Caco-2 (cell line): ENCODE data around the gene CHERP. TPM values are rescaled to one million over a fixed set of nuclear protein-coding genes. Genes with fewer than 3 reads are reported as not detected.
"Not testable (repeated sequence)": the region's sequence is repeated elsewhere in the genome, so short reads cannot be mapped to it uniquely, and the experiment has no call there.

ENCODE experiments used
- BruUV-seq: library from RNA; stranded (reverse); fragments of 400-500 nt; replicated peaks from 2 replicates; lab custom pipeline; 2021; lab: Mats Ljungman, UMichigan
- CTCF ChIA-PET: fragments of 300-600 bp; sonication (Branson Sonifier 250); formaldehyde crosslinking; loops from one replicate; lab custom pipeline; 2022; ENCODE audit warnings: antibody characterized with exemption; lab: Charles Lee
- POLR2A ChIA-PET: fragments of 300-600 bp; sonication (Branson Sonifier 250); formaldehyde crosslinking; loops from one replicate; lab custom pipeline; 2022; ENCODE audit warnings: antibody characterized with exemption; lab: Charles Lee
- DNase-seq, 2 experiments: peaks; one replicate each; pipeline versions ENCODE4 v3.0.0 to v3.0.0-alpha.2; 2020 to 2022
- H3K27me3 ChIP-seq: replicated peaks from 2 replicates; pipeline ENCODE4 v1.6.0; 2011; ENCODE audit warnings: low read length; ENCODE audit not compliant: control insufficient read depth, insufficient read depth
- H3K36me3 ChIP-seq: 2 replicates; pipeline ENCODE4 v1.5.1; 2011; ENCODE audit warnings: low read length; ENCODE audit not compliant: control insufficient read depth, insufficient read depth
- H3K4me1 ChIP-seq: fragments of 250-450 bp; sonication (Bioruptor Pico); 2 replicates; pipeline ENCODE4 v1.5.1; 2020; ENCODE audit warnings: mild to moderate bottlenecking
- H3K4me3 ChIP-seq: 2 replicates; pipeline ENCODE4 v1.5.1; 2011; ENCODE audit warnings: low read depth, mild to moderate bottlenecking, control low read depth, low read length
- H3K9me3 ChIP-seq: fragments of 250-450 bp; sonication (Bioruptor Pico); 2 replicates; pipeline ENCODE4 v1.5.1; 2020; ENCODE audit warnings: mild to moderate bottlenecking, moderate library complexity
- H3K27ac Mint-ChIP-seq: one replicate; pipeline ENCODE4 v1.8.0; 2022; ENCODE audit warnings: mixed read lengths; ENCODE audit not compliant: unreplicated experiment
- H3K27me3 Mint-ChIP-seq: one replicate; pipeline ENCODE4 v1.8.0; 2022; ENCODE audit warnings: mixed read lengths; ENCODE audit not compliant: insufficient read depth, unreplicated experiment
- H3K36me3 Mint-ChIP-seq: one replicate; pipeline ENCODE4 v1.8.0; 2022; ENCODE audit warnings: mild to moderate bottlenecking, mixed read lengths; ENCODE audit not compliant: insufficient read depth, unreplicated experiment
- H3K4me1 Mint-ChIP-seq: one replicate; pipeline ENCODE4 v1.8.0; 2022; ENCODE audit warnings: low read depth, mixed read lengths; ENCODE audit not compliant: unreplicated experiment
- H3K4me3 Mint-ChIP-seq: one replicate; pipeline ENCODE4 v1.8.0; 2022; ENCODE audit warnings: mild to moderate bottlenecking, moderate library complexity, mixed read lengths; ENCODE audit not compliant: unreplicated experiment
- H3K9me3 Mint-ChIP-seq: one replicate; pipeline ENCODE4 v1.8.0; 2022; ENCODE audit warnings: mixed read lengths; ENCODE audit not compliant: unreplicated experiment
- CTCF ChIP-seq, 2 experiments: fragments of 200-600 bp in 1 of 2; IDR thresholded peaks; 1 replicate in 1 of 2; 2 replicates in 1 of 2; pipeline versions ENCODE4 v1.5.1 to v1.8.0; 2011 to 2022; ENCODE audit warnings: antibody characterized with exemption in 1 of 2, control low read depth in 1 of 2, inconsistent platforms in 1 of 2, low read depth in 1 of 2, low read length in 1 of 2, mild to moderate bottlenecking in 1 of 2, moderate library complexity in 1 of 2; ENCODE audit not compliant: insufficient read depth in 1 of 2, severe bottlenecking in 1 of 2, unreplicated experiment in 1 of 2
- intact Hi-C: fragments of 100-400 bp; cut with micrococcal nuclease; formaldehyde crosslinking; loops from one replicate; pipeline ENCODE4 v1.10.0; 2022; ENCODE audit not compliant: unreplicated experiment
- total RNA-seq: library from RNA; stranded (reverse); gene quantifications from 2 replicates; pipeline ENCODE4 v1.2.3, GENCODE V29; 2022

The CHERP gene
- total RNA-seq, 1 experiment from 2014 or later, result 66.1 TPM

GRCh38 chr19:16544473-16545231, 2.4 kb upstream of the CHERP start:
- Histone ChIP-seq H3K4me3 (no peak overlapping the region), H3K27me3 (no peaks in the 10 kb centered on the region), H3K4me1 (0 out of 2 replicates have a peak, but pooled peaks cover 6% of the 10 kb centered on the region), H3K36me3 (no peaks in the 10 kb centered on the region), H3K9me3 (no peaks in the 10 kb centered on the region)
- no peak for DNase-seq
- Mint-ChIP-seq H3K4me1 (no peaks in the 10 kb centered on the region), H3K4me3 (no peak overlapping the region), H3K27ac (no peak overlapping the region), H3K36me3 (peaks cover 22% of the 10 kb centered on the region), H3K27me3 (no peaks in the 10 kb centered on the region), H3K9me3 (no peaks in the 10 kb centered on the region)
- intact Hi-C loops, result no loop called here
- TF ChIP-seq CTCF (IDR thresholded peaks at IDR 0.05; ENCODE audit: insufficient read depth in 1 of 2, low read depth in 1 of 2, low read length in 1 of 2, severe bottlenecking in 1 of 2, unreplicated experiment in 1 of 2), result no peak
- CTCF ChIA-PET, result no interaction called here
- no TSS peak for BruUV-seq
- POLR2A ChIA-PET, result no interaction called here

- H3K27me3 ChIP-seq, CTCF ChIA-PET, H3K9me3 Mint-ChIP-seq, H3K4me1 Mint-ChIP-seq, H3K36me3 ChIP-seq, H3K4me1 ChIP-seq, H3K4me3 ChIP-seq, H3K27ac Mint-ChIP-seq, H3K9me3 ChIP-seq, DNase-seq, BruUV-seq, H3K27me3 Mint-ChIP-seq, intact Hi-C loops: not testable (repeated sequence)
- Mint-ChIP-seq H3K4me3 (peak overlapping the region; percentile 78), H3K36me3 (peaks cover 31% of the 10 kb centered on the region)
- POLR2A ChIA-PET, result interaction anchor here (0.6 kb wide), 1 partner anchor 27 kb away, joined by 3 read pairs; no protein-coding TSS in a partner anchor
Observed at GRCh38 chr19:16543734-16544133, 1.5 kb upstream of the CHERP start.

GRCh38 chr19:16542910-16543472, 754 bp upstream of the CHERP start:
- CTCF ChIA-PET, result no interaction called here
- no peaks in the 10 kb centered on the region for H3K27me3 Mint-ChIP-seq
- H3K4me1 ChIP-seq, result 0 out of 2 replicates have a peak, but pooled peaks cover 6% of the 10 kb centered on the region
- H3K36me3 Mint-ChIP-seq, result peaks cover 39% of the 10 kb centered on the region
- intact Hi-C loops, result no loop called here
- H3K9me3 Mint-ChIP-seq, result no peaks in the 10 kb centered on the region
- H3K9me3 ChIP-seq, result no peaks in the 10 kb centered on the region
- no peaks in the 10 kb centered on the region for H3K27me3 ChIP-seq
- BruUV-seq, result TSS peak; percentile 84
- DNase-seq, result no peak
- no peaks in the 10 kb centered on the region for H3K4me1 Mint-ChIP-seq
- peaks cover 2% of the 10 kb centered on the region; the same call in 1 of the 2 replicates for H3K36me3 ChIP-seq
- H3K27ac Mint-ChIP-seq, result peak overlapping the region; percentile 85
- no peak for TF ChIP-seq CTCF (IDR thresholded peaks at IDR 0.05; ENCODE audit: insufficient read depth in 1 of 2, low read depth in 1 of 2, low read length in 1 of 2, severe bottlenecking in 1 of 2, unreplicated experiment in 1 of 2)
- peak overlapping the region; percentile 94 for H3K4me3 ChIP-seq
- POLR2A ChIA-PET, result interaction anchor here (0.6 kb wide), 1 partner anchor 26 kb away, joined by 3 read pairs; no protein-coding TSS in a partner anchor
- H3K4me3 Mint-ChIP-seq, result peak overlapping the region; percentile 78
